GM12891 (cell line): ENCODE results near the gene PROSER2.

Experiments used
- PAX5 ChIP-seq: IDR thresholded peaks from 2 replicates; pipeline ENCODE4 v1.6.1; 2011; ENCODE audit warnings: low read length, moderate library complexity, mild to moderate bottlenecking; ENCODE audit not compliant: insufficient read depth, severe bottlenecking
- POLR2A ChIP-seq: IDR thresholded peaks from 2 replicates; pipeline ENCODE4 v1.6.1; 2011; ENCODE audit warnings: low read depth, low read length, control low read depth
- POLR2AphosphoS5 ChIP-seq: IDR thresholded peaks from 2 replicates; pipeline ENCODE4 v1.6.1; 2011; ENCODE audit warnings: low read depth, low read length, control low read depth
- POU2F2 ChIP-seq: IDR thresholded peaks from 2 replicates; pipeline ENCODE4 v1.6.1; 2011; ENCODE audit warnings: low read depth, mild to moderate bottlenecking, control low read depth, low read length, moderate library complexity
- SPI1 ChIP-seq: IDR thresholded peaks from 2 replicates; pipeline ENCODE4 v1.6.1; 2011; ENCODE audit warnings: low read depth, low read length, control low read depth
- TAF1 ChIP-seq: IDR thresholded peaks from 2 replicates; pipeline ENCODE4 v1.6.1; 2011; ENCODE audit warnings: low read depth, low read length, control low read depth

GRCh38 chr10:11805792-11806191 lies 17.4 kb upstream of the PROSER2 start:
- TF ChIP-seq SPI1 (no peak), TAF1 (no peak), POLR2A (no peak), POLR2AphosphoS5 (no peak), POU2F2 (no peak), PAX5 (no peak)
